Hepatocyte (in vitro differentiated cells): Measurements from ENCODE around the gene BMAL1. TPM values are rescaled to one million over a fixed set of nuclear protein-coding genes. Genes with fewer than 3 reads are reported as not detected.

ENCODE experiments used
- DNase-seq: peaks from one replicate; pipeline ENCODE4 v3.0.0-alpha.2; 2016; ENCODE audit warnings: low spot score
- H2AFZ ChIP-seq: fragments of 200-600 bp; sonication (generic); 2 replicates; pipeline ENCODE4 v1.6.0; 2016; ENCODE audit warnings: antibody characterized with exemption, mild to moderate bottlenecking
- H3K27ac ChIP-seq: fragments of 200-600 bp; sonication (generic); 2 replicates; pipeline ENCODE4 v1.5.1; 2016; ENCODE audit warnings: mild to moderate bottlenecking
- H3K27me3 ChIP-seq: fragments of 200-600 bp; sonication (generic); 2 replicates; pipeline ENCODE4 v1.6.1; 2016
- H3K36me3 ChIP-seq: fragments of 200-600 bp; sonication (generic); replicated peaks from 2 replicates; pipeline ENCODE4 v1.5.1; 2016; ENCODE audit warnings: low read depth; ENCODE audit not compliant: insufficient read depth
- H3K4me1 ChIP-seq: fragments of 200-600 bp; sonication (generic); 2 replicates; pipeline ENCODE4 v1.5.1; 2016; ENCODE audit warnings: mild to moderate bottlenecking, moderate library complexity; ENCODE audit not compliant: insufficient read depth
- H3K4me2 ChIP-seq: fragments of 200-600 bp; sonication (generic); 2 replicates; pipeline ENCODE4 v1.6.0; 2016
- H3K4me3 ChIP-seq: fragments of 200-600 bp; sonication (generic); 2 replicates; pipeline ENCODE4 v1.5.1; 2016; ENCODE audit warnings: mild to moderate bottlenecking
- H3K79me2 ChIP-seq: fragments of 200-600 bp; sonication (generic); 2 replicates; pipeline ENCODE4 v1.6.0; 2017; ENCODE audit warnings: mild to moderate bottlenecking
- H3K9me2 ChIP-seq: fragments of 200-600 bp; sonication (generic); replicated peaks from 2 replicates; pipeline ENCODE4 v1.6.0; 2017; ENCODE audit warnings: mild to moderate bottlenecking; ENCODE audit not compliant: insufficient read depth
- H3K9me3 ChIP-seq: fragments of 200-600 bp; sonication (generic); 2 replicates; pipeline ENCODE4 v1.5.1; 2016; ENCODE audit warnings: low read depth, mild to moderate bottlenecking
- H4K20me1 ChIP-seq: fragments of 200-600 bp; sonication (generic); 2 replicates; pipeline ENCODE4 v1.6.0; 2016; ENCODE audit warnings: mild to moderate bottlenecking; ENCODE audit not compliant: insufficient read depth, poor library complexity, severe bottlenecking
- EZH2 ChIP-seq: fragments of 200-600 bp; sonication (generic); IDR thresholded peaks from 2 replicates; pipeline ENCODE4 v1.6.1; 2016; ENCODE audit warnings: antibody characterized with exemption, mild to moderate bottlenecking, borderline replicate concordance
- EZH2phosphoT487 ChIP-seq: fragments of 200-600 bp; sonication (generic); IDR thresholded peaks from one replicate; pipeline ENCODE4 v1.6.1; 2018; ENCODE audit warnings: antibody characterized with exemption, mild to moderate bottlenecking, low read depth, moderate library complexity; ENCODE audit not compliant: unreplicated experiment, severe bottlenecking
- WGBS: methylation state at CpG from one replicate; pipeline ENCODE4 v1.1.6; 2016; ENCODE audit warnings: low lambda C conversion rate; ENCODE audit errors: missing lambda C conversion rate; 5-methylcytosine and 5-hydroxymethylcytosine counted together
- polyA plus RNA-seq: library from polyadenylated mRNA; unstranded; fragments of >200 nt; fragmentation: Nextera tagmentation; extraction: Ambion mirVana; gene quantifications from 2 replicates; pipeline ENCODE4 v1.2.1, GENCODE V29; 2016
- total RNA-seq: library from RNA; depleted of rRNA; stranded (reverse); fragments of >200 nt; gene quantifications from 2 replicates; pipeline ENCODE4 v1.2.3, GENCODE V29; 2014
- TF ChIP-seq, protein P1 (sequence below): fragments of 200-600 bp; sonication (generic); IDR thresholded peaks from 2 replicates; pipeline ENCODE4 v1.5.1; 2016; ENCODE audit warnings: antibody characterized with exemption, mild to moderate bottlenecking; ENCODE audit not compliant: poor library complexity

BMAL1 gene
- total and polyA plus RNA-seq, 2 experiments from 2014 or later: 8.7 to 12.7 TPM

DNA sequence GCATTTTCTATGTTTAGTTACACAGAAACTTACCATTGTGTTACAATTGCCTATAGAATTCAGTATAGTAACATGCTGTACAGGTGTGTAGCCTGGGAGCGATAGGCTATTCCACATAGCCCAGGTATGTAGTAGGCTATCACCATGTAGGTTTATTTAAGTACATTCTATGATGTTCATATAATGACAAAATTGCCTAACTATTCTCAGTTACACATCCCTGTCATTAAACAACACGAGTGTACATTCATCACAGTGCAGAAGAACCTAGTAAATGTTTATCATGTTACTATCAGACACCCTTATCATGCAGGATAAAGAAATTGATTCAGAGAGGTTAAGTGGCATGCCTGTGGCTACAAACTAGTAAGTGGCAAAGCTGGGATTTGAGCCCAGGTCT is 28.4 kb upstream of the BMAL1 start:
- DNase-seq: no peak
- H3K9me2 ChIP-seq: no peaks in the 10 kb centered on the region
- no peaks in the 10 kb centered on the region for H4K20me1 ChIP-seq
- no peak overlapping the region for H3K27ac ChIP-seq
- no peaks in the 10 kb centered on the region for H3K9me3 ChIP-seq
- WGBS: 71% methylated on average over 2 of the region's 2 CpGs
- TF ChIP-seq EZH2phosphoT487: no peak
- no peak for TF ChIP-seq EZH2
- TF ChIP-seq, protein P1, sequence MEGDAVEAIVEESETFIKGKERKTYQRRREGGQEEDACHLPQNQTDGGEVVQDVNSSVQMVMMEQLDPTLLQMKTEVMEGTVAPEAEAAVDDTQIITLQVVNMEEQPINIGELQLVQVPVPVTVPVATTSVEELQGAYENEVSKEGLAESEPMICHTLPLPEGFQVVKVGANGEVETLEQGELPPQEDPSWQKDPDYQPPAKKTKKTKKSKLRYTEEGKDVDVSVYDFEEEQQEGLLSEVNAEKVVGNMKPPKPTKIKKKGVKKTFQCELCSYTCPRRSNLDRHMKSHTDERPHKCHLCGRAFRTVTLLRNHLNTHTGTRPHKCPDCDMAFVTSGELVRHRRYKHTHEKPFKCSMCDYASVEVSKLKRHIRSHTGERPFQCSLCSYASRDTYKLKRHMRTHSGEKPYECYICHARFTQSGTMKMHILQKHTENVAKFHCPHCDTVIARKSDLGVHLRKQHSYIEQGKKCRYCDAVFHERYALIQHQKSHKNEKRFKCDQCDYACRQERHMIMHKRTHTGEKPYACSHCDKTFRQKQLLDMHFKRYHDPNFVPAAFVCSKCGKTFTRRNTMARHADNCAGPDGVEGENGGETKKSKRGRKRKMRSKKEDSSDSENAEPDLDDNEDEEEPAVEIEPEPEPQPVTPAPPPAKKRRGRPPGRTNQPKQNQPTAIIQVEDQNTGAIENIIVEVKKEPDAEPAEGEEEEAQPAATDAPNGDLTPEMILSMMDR: no peak
- no peaks in the 10 kb centered on the region for H3K36me3 ChIP-seq
- no peak overlapping the region for H3K4me2 ChIP-seq
- no peak overlapping the region for H2AFZ ChIP-seq
- H3K27me3 ChIP-seq: peaks cover 17% of the 10 kb centered on the region
- H3K79me2 ChIP-seq: no peaks in the 10 kb centered on the region
- H3K4me3 ChIP-seq: no peak overlapping the region
- no peaks in the 10 kb centered on the region for H3K4me1 ChIP-seq

DNA sequence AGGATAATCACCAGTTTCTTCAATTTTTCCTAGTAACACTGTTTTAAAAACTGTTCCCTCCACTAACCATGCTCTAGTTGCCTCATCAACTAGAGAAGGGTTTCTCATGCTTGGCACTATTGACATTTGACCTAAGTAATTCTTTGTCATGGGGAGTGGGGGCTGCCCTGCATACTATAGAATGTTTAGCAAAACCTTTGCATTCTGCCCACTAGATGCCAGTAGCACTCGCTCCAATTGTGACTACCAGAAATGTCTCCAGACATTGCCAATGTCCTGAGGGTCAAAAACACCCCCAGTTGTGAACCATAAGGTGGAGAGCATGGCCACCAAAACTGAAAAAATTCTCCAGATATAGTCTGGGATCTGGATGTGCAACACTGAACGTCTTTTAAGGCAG is 27.6 kb upstream of the BMAL1 start:
- no peaks in the 10 kb centered on the region for H3K4me1 ChIP-seq
- H3K36me3 ChIP-seq: no peaks in the 10 kb centered on the region
- WGBS: 25% methylated on average over 2 of the region's 2 CpGs
- no peaks in the 10 kb centered on the region for H3K9me2 ChIP-seq
- no peak overlapping the region for H2AFZ ChIP-seq
- no peaks in the 10 kb centered on the region for H3K79me2 ChIP-seq
- H3K4me3 ChIP-seq: no peak overlapping the region
- no peaks in the 10 kb centered on the region for H3K9me3 ChIP-seq
- peaks cover 17% of the 10 kb centered on the region for H3K27me3 ChIP-seq
- no peak overlapping the region for H3K27ac ChIP-seq
- no peak for DNase-seq
- no peak overlapping the region for H3K4me2 ChIP-seq
- no peak for TF ChIP-seq EZH2
- TF ChIP-seq EZH2phosphoT487: no peak
- TF ChIP-seq, protein P1: no peak
- H4K20me1 ChIP-seq: no peaks in the 10 kb centered on the region

DNA sequence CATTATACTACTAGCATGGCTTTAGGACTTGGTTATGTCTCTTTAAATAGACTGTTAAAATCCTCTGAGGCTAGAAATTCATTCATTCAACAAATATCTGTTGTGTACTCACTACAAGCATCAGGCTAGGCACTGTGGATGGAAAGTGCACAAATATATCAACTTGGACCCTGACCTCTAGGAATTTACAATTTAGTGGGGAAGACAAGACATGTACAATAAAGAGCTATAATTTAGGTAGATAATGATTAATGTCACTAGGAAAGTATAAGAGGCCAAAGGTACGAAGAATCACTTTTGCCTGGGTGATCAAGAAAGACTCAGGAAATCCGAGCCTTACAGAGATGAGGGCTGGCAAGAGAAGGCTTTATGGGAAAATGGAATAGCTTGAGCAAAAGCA is 25.6 kb upstream of the BMAL1 start:
- H3K9me3 ChIP-seq: no peaks in the 10 kb centered on the region
- no peak for TF ChIP-seq EZH2
- no peak for TF ChIP-seq EZH2phosphoT487
- TF ChIP-seq, protein P1: no peak
- H3K27me3 ChIP-seq: no peaks in the 10 kb centered on the region
- H2AFZ ChIP-seq: no peak overlapping the region
- H3K4me3 ChIP-seq: no peak overlapping the region
- no peak overlapping the region for H3K4me2 ChIP-seq
- H3K79me2 ChIP-seq: no peaks in the 10 kb centered on the region
- H3K36me3 ChIP-seq: no peaks in the 10 kb centered on the region
- H3K4me1 ChIP-seq: no peaks in the 10 kb centered on the region
- H3K9me2 ChIP-seq: no peaks in the 10 kb centered on the region
- no peaks in the 10 kb centered on the region for H4K20me1 ChIP-seq
- DNase-seq: no peak
- 67% methylated on average over 2 of the region's 2 CpGs for WGBS
- no peak overlapping the region for H3K27ac ChIP-seq

DNA sequence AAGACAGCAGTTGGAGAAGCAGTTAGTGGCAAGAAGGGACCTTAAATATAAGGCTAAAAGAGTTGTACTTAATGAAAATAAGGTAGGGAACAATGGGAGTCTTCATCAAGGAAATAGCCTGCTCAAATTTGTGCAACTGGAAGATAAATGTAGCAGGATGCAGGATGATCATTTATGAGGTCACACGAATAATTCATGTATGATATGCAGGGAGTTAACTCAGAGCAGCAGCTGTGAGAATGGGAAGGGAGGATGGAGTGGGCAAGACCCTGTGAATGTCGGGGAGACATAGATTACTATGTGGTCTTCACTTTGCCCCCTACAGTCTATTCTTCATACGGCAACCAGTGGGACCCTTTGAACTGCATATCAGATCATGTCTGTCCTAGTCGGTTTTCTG is 25.2 kb upstream of the BMAL1 start:
- Histone ChIP-seq H3K9me2 (no peaks in the 10 kb centered on the region), H2AFZ (no peak overlapping the region), H3K4me1 (no peaks in the 10 kb centered on the region), H3K36me3 (no peaks in the 10 kb centered on the region), H3K79me2 (no peaks in the 10 kb centered on the region), H3K9me3 (no peaks in the 10 kb centered on the region), H3K4me2 (no peak overlapping the region), H3K27me3 (no peaks in the 10 kb centered on the region), H3K4me3 (no peak overlapping the region), H3K27ac (no peak overlapping the region), H4K20me1 (no peaks in the 10 kb centered on the region)
- no peak for DNase-seq
- WGBS: 86% methylated on average over 4 of the region's 4 CpGs
- TF ChIP-seq EZH2 (no peak), EZH2phosphoT487 (no peak)
- TF ChIP-seq, protein P1: no peak
